ENCODE data around the gene DIABLO. TPM values are rescaled to one million over a fixed set of nuclear protein-coding genes. Genes with fewer than 3 reads are reported as not detected.
A peak's percentile ranks its signal among the peaks of the same experiment; 100 is the strongest.

DIABLO gene
- total and polyA plus RNA-seq, 9 of the 15 experiments (the other 6 are each of a cell fraction or from before 2014, with no cell fraction given), result 37.3 to 101 (median 80.1) TPM

- peak; percentile 76 for TF ChIP-seq TFAP4 (CRISPR knock-in tag; IDR thresholded peaks at IDR 0.05; ENCODE audit: borderline replicate concordance)
- TF ChIP-seq FOXA3 (CRISPR knock-in tag; conservative IDR thresholded peaks at IDR 0.05 in 1 of 2, IDR thresholded peaks at IDR 0.05 in 1 of 2), result 0 out of 4 replicates have a peak, but pooled peaks of 1 of the 2 experiments have one; percentile 47
- TF ChIP-seq HEY1 (CRISPR knock-in tag; IDR thresholded peaks at IDR 0.05; ENCODE audit: borderline replicate concordance), result no peak
- TF ChIP-seq MTF1 (CRISPR knock-in tag; IDR thresholded peaks at IDR 0.05; ENCODE audit: borderline replicate concordance), result no peak
- no peak for TF ChIP-seq TCF15 (CRISPR knock-in tag; IDR thresholded peaks at IDR 0.05)
- TF ChIP-seq NCOR1 (IDR thresholded peaks at IDR 0.05), result no peak
- no peak for TF ChIP-seq ZNF586 (CRISPR knock-in tag; conservative IDR thresholded peaks at IDR 0.05)
- TF ChIP-seq PPARD (CRISPR knock-in tag; IDR thresholded peaks at IDR 0.05), result no peak
- no peak for TF ChIP-seq SNAPC5 (CRISPR knock-in tag; IDR thresholded peaks at IDR 0.05)
- no peak for TF ChIP-seq ZKSCAN3 (CRISPR knock-in tag; IDR thresholded peaks at IDR 0.05)
- no peak for TF ChIP-seq U2AF2 (optimal IDR thresholded peaks at IDR 0.05; ENCODE audit: low read depth, low read length)
- TF ChIP-seq PRPF4 (IDR thresholded peaks at IDR 0.05; ENCODE audit: insufficient read depth, low read depth, low read length, poor library complexity, severe bottlenecking), result no peak
- TF ChIP-seq KDM1A (IDR thresholded peaks at IDR 0.05), result no peak
- no peak for TF ChIP-seq SP2 (IDR thresholded peaks at IDR 0.05; ENCODE audit: extremely low read depth, low read depth, low read length, poor library complexity, severe bottlenecking)
- no peak for TF ChIP-seq ZBTB11 (CRISPR knock-in tag; IDR thresholded peaks at IDR 0.05)
- no peak for TF ChIP-seq ZNF561 (CRISPR knock-in tag; conservative IDR thresholded peaks at IDR 0.05)
- TF ChIP-seq ZNF408 (CRISPR knock-in tag; IDR thresholded peaks at IDR 0.05; ENCODE audit: low read depth), result no peak
- no peak for TF ChIP-seq RFX7 (CRISPR knock-in tag; IDR thresholded peaks at IDR 0.05)
- TF ChIP-seq NFXL1 (CRISPR knock-in tag; IDR thresholded peaks at IDR 0.05), result no peak
- TF ChIP-seq ARNT (IDR thresholded peaks at IDR 0.05), result no peak
- TF ChIP-seq SMAD4 (CRISPR knock-in tag; conservative IDR thresholded peaks at IDR 0.05), result no peak
- no peak for TF ChIP-seq POLR2AphosphoS5 (IDR thresholded peaks at IDR 0.05; ENCODE audit: control insufficient read depth, insufficient read depth, low read depth, low read length)
Measured at GRCh38 chr12:122203301-122204166, 22.3 kb downstream of the DIABLO start, which contains the start of gene B3GNT4 (continued).
